Tibial artery (tissue), 4 donors: ENCODE measurements around the gene CARD9.

ENCODE experiments used
- DNase-seq, 2 donors: peaks; one replicate each; pipeline ENCODE4 v3.0.0-alpha.2; 2019
- H3K27ac ChIP-seq, 2 donors: fragments of 200-600 bp; sonication (generic) in 1 of 2; 1 replicate in 1 of 2; 2 replicates in 1 of 2; pipeline ENCODE4 v1.5.1; 2018 to 2019; ENCODE audit warnings: mild to moderate bottlenecking in 1 of 2
- H3K27me3 ChIP-seq, 2 donors: fragments of 200-600 bp; sonication (generic) in 1 of 2; one replicate each; pipeline versions ENCODE4 v1.5.1 to v1.6.0; 2016 to 2019
- H3K36me3 ChIP-seq, 3 donors: fragments of 200-600 bp; sonication (generic) in 2 of 3; one replicate each; pipeline ENCODE4 v1.5.1; 2016 to 2019; ENCODE audit warnings: mild to moderate bottlenecking in 2 of 3
- H3K4me1 ChIP-seq, 4 donors: fragments of 200-600 bp; sonication (generic) in 2 of 4; 1 replicate in 3 of 4; 2 replicates in 1 of 4; pipeline ENCODE4 v1.5.1; 2016 to 2019
- H3K4me3 ChIP-seq, 2 donors: fragments of 200-600 bp; sonication (generic) in 1 of 2; 1 replicate in 1 of 2; 2 replicates in 1 of 2; pipeline ENCODE4 v1.5.1; 2018 to 2019; ENCODE audit warnings: mild to moderate bottlenecking in 2 of 2
- H3K9me3 ChIP-seq, 3 donors: fragments of 200-600 bp; sonication (generic) in 1 of 3; one replicate each; pipeline ENCODE4 v1.5.1; 2016 to 2019
- intact Hi-C: fragments of 100-400 bp; cut with DNase I; formaldehyde crosslinking; loops from one replicate; pipeline ENCODE4 v1.15.0; 2023; ENCODE audit warnings: low total_unique reads
- TF ChIP-seq, protein P1 (sequence below), 2 experiments: fragments of 200-600 bp in 1 of 2; fragments of 450-650 bp in 1 of 2; IDR thresholded peaks; one replicate each; pipeline ENCODE4 v1.5.1; 2017 to 2019; ENCODE audit warnings: antibody characterized with exemption in 2 of 2, mild to moderate bottlenecking in 1 of 2, moderate library complexity in 1 of 2

Gene CARD9

DNA sequence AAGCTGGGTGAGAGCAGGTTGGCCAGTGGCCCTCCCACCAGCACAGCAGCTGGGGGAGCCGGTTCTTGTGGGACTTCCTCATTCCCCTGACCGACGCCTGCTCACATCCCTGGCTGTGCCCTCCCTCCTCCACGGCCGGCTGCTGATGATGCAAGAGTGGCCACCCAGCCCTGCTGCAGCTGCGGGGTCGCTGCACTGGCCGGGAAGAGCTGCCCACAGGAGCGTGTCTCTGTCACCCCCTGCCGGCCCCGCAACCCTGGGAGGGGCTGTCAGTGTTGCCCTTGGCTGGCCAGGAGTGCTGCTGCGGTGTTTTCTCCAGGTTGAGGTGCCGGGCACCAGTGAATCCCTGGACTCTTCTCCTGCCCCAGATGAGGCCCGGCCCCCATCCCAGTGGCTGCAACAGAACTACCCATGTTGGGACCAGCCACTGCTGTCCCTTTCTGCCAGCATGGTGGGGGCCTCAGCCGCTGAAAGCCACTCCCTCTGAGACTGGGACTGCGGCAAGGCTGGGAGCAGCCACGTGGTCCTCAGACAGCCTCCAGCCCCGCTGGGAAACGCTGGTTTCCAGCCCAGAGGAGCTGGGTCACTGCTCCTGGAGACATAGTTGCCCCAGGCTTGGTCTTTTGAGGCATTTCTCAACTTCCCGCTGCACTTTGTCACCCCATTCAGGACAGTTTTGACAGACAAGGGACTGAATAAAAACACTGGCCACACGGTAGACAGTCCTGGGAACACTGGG, 739 bp downstream of the CARD9 start:
- Histone ChIP-seq H3K9me3 (no peaks in the 10 kb centered on the region), H3K4me3 (peak overlapping the region; percentile 6 to 32), H3K4me1 (peaks cover 0 to 23% (median 0%) of the 10 kb centered on the region in 4 donors), H3K36me3 (peaks cover 0 to 14% (median 0%) of the 10 kb centered on the region in 3 donors), H3K27me3 (no peaks in the 10 kb centered on the region), H3K27ac (no peak overlapping the region)
- intact Hi-C loops: no loop called here
- peak in 1 of 2 donors; percentile 70 for DNase-seq
- TF ChIP-seq, protein P1, sequence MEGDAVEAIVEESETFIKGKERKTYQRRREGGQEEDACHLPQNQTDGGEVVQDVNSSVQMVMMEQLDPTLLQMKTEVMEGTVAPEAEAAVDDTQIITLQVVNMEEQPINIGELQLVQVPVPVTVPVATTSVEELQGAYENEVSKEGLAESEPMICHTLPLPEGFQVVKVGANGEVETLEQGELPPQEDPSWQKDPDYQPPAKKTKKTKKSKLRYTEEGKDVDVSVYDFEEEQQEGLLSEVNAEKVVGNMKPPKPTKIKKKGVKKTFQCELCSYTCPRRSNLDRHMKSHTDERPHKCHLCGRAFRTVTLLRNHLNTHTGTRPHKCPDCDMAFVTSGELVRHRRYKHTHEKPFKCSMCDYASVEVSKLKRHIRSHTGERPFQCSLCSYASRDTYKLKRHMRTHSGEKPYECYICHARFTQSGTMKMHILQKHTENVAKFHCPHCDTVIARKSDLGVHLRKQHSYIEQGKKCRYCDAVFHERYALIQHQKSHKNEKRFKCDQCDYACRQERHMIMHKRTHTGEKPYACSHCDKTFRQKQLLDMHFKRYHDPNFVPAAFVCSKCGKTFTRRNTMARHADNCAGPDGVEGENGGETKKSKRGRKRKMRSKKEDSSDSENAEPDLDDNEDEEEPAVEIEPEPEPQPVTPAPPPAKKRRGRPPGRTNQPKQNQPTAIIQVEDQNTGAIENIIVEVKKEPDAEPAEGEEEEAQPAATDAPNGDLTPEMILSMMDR (IDR thresholded peaks at IDR 0.05): no peak

DNA sequence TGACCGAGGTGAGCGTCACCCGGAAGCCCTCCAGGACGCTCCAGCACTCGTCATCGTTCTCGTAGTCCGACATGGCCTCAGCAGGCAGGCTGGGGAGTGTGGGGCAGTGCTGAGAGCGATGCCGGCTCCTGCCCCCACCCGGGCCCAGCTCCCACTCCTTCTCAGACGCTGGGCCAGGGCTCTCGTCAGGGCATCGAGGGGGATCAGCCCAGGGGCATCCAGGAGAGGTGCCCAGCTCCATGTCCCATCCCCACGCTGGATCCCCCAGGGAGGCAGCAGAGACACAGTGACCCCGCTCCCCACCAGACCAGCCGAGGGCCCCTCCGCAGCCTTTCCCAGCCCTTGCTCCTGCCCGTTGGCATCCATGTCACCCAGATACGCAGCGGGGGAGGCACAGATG, 1.5 kb downstream of the CARD9 start:
- Histone ChIP-seq H3K27me3 (peaks cover 0 to 3% of the 10 kb centered on the region in 2 donors), H3K4me1 (peaks cover 0 to 23% (median 0%) of the 10 kb centered on the region in 4 donors), H3K4me3 (no peak overlapping the region), H3K27ac (no peak overlapping the region), H3K9me3 (no peaks in the 10 kb centered on the region), H3K36me3 (peaks cover 0 to 13% (median 0%) of the 10 kb centered on the region in 3 donors)
- TF ChIP-seq, protein P1 (IDR thresholded peaks at IDR 0.05): no peak
- DNase-seq: no peak
- intact Hi-C loops: no loop called here

DNA sequence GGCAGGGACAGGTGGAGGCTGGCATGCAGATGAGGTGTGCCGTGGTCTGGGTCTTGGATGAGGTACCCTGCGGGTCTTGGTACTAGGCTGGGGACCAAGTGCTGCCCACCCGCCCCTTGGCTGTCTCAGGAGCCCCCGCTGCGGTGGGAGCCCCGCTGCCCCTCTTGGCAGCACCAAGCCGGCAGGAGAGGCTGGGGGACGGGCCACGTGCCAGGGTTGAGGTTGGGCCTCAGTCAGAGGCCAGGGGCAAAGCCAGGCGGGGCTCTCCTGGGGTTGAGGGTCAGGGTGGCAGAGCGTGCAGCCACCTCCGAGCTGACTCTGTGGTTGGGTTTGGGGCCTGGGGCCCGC, 2.0 kb downstream of the CARD9 start:
- peaks cover 0 to 23% (median 0%) of the 10 kb centered on the region in 4 donors for H3K4me1 ChIP-seq
- TF ChIP-seq, protein P1 (IDR thresholded peaks at IDR 0.05): no peak
- H3K27me3 ChIP-seq: peaks cover 0 to 5% of the 10 kb centered on the region in 2 donors
- DNase-seq: no peak
- no peak overlapping the region for H3K27ac ChIP-seq
- H3K36me3 ChIP-seq: peaks cover 0 to 13% (median 0%) of the 10 kb centered on the region in 3 donors
- intact Hi-C loops: no loop called here
- H3K9me3 ChIP-seq: no peaks in the 10 kb centered on the region
- no peak overlapping the region for H3K4me3 ChIP-seq

DNA sequence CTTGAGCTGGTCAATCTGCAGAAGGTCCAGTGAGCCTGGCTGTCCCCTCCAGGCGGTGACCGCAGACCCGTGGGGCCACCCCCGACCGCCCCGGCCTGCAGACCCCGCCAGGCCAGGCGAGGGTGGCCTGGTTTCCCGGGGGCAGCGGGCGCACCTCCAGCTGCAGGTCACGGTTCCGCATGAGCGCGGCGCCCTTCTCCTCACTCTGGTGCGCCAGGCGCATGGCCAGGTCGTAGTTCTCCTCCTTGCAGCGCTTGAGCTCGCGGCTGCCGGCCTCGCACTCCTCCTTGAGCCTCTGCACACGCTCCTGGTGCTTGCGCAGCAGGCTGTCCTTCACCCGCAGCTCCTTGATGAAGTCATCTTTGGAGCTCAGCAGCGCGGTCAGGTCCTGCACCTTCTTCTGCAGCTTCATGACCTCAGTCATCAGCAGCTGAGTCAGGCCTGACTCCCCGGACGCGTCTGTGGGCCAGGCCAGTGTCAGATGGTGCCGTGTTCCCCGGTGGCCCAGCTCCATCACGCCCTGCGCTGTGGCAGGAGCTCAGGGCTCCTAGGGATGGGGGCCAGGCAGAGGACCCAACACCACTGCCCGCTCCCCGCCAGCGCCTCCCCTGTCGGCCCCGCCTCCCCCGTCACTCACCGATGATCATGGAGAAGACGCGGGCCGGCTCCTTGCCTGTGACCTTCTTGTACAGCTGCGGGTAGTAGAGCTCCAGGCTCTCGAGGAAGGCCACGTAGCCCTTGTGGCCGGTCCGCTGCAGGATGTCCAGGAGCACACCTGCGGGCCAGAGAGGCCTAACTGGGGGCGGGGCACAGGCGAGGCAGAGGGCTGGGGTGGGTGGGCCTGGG, 2.6 kb downstream of the CARD9 start:
- Histone ChIP-seq H3K4me1 (peaks cover 0 to 23% (median 0%) of the 10 kb centered on the region in 4 donors), H3K36me3 (peaks cover 0 to 12% (median 0%) of the 10 kb centered on the region in 3 donors), H3K4me3 (no peak overlapping the region), H3K27me3 (peaks cover 0 to 5% of the 10 kb centered on the region in 2 donors), H3K9me3 (no peaks in the 10 kb centered on the region), H3K27ac (no peak overlapping the region)
- no peak for DNase-seq
- TF ChIP-seq, protein P1 (IDR thresholded peaks at IDR 0.05): no peak
- intact Hi-C loops: no loop called here

DNA sequence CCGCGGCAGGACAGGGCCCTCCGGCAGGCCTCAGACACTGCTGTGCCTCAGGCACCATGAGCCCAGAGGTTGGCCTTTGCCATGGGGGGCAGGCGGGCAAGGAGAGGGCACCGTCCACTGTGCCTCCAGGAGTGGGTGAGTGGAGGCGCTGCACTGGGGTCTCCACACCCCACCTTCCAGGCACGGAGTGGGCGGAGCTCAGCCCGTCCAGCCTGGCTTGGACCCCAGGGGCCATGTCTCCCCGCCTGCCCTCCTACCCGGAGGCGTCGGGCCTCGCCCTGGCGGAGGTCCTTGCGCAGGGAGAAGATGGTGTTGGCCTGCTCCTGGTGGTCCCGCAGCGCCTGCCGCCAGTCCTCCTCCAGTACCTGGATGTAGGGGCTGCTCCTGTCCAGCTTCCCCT, 3.4 kb downstream of the CARD9 start:
- H3K36me3 ChIP-seq: peaks cover 0 to 4% (median 0%) of the 10 kb centered on the region in 3 donors
- H3K4me3 ChIP-seq: no peak overlapping the region
- TF ChIP-seq, protein P1 (IDR thresholded peaks at IDR 0.05): no peak
- peaks cover 0 to 23% (median 0%) of the 10 kb centered on the region in 4 donors for H3K4me1 ChIP-seq
- H3K27me3 ChIP-seq: peaks cover 0 to 5% of the 10 kb centered on the region in 2 donors
- no peaks in the 10 kb centered on the region for H3K9me3 ChIP-seq
- intact Hi-C loops: no loop called here
- H3K27ac ChIP-seq: no peak overlapping the region
- no peak for DNase-seq
